Measurements from ENCODE around the gene B3GNT3.

DNA sequence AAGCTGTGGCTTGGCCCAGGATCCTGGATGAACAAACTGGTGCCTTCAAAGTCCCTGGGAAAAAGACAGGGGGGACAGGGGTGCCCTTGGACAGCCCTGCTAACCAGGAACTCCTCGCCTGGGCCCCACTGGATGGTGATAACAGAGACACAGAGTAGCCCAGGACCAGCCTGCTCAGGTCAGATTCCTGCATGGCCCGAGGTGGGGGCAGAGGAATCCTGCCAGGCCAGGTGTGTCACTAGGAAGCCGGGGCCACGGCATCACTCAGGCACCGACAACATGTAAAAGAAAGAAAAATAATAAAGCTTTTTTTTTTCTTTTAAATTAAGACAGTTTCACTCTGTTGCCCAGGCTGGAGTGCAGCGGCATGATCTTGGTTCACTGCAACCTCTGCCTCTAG, 59.1 kb downstream of the B3GNT3 start:
- TF ChIP-seq CTCF (IDR thresholded peaks at IDR 0.05) (no peak), EP300 (IDR thresholded peaks at IDR 0.05) (no peak), POLR2A (IDR thresholded peaks at IDR 0.05; ENCODE audit: low read depth) (no peak)

All from esophagus muscularis mucosa (tissue), 4 donors.